CD4-positive, alpha-beta memory T cell (primary cell): ENCODE measurements around the gene ST6GALNAC4. TPM values are rescaled to one million over a fixed set of nuclear protein-coding genes. Genes with fewer than 3 reads are reported as not detected.
A peak's percentile ranks its signal among the peaks of the same experiment; 100 is the strongest.

ENCODE experiments used
- CTCF ChIA-PET: fragments of 350-600 bp; sonication (Branson Sonifier 250); formaldehyde crosslinking; loops from one replicate; lab custom pipeline; 2021; ENCODE audit warnings: inconsistent platforms; ENCODE audit not compliant: partially characterized antibody; lab: Charles Lee
- POLR2A ChIA-PET: fragments of 350-600 bp; sonication (Branson Sonifier 250); formaldehyde crosslinking; loops from one replicate; lab custom pipeline; 2021; ENCODE audit not compliant: partially characterized antibody; lab: Charles Lee
- DNase-seq, 5 donors: peaks; one replicate each; pipeline versions ENCODE4 v3.0.0 to v3.0.0-alpha.2; 2020 to 2022; ENCODE audit warnings: mixed read lengths in 1 of 5
- H3K27ac ChIP-seq: one replicate; pipeline ENCODE4 v1.7.0; 2013; ENCODE audit warnings: low read depth, low read length
- H3K27me3 ChIP-seq: 2 replicates; pipeline ENCODE4 v1.7.0; 2013; ENCODE audit warnings: mild to moderate bottlenecking, low read length, moderate library complexity; ENCODE audit not compliant: insufficient read depth
- H3K36me3 ChIP-seq: 2 replicates; pipeline ENCODE4 v1.7.0; 2013; ENCODE audit warnings: mild to moderate bottlenecking, low read length, moderate library complexity; ENCODE audit not compliant: insufficient read depth
- H3K4me1 ChIP-seq: 2 replicates; pipeline ENCODE4 v1.7.0; 2013; ENCODE audit warnings: mild to moderate bottlenecking, low read length, moderate library complexity; ENCODE audit not compliant: insufficient read depth
- H3K4me3 ChIP-seq, 2 donors: one replicate each; pipeline ENCODE4 v1.7.0; 2013; ENCODE audit warnings: low read length in 2 of 2, mild to moderate bottlenecking in 1 of 2
- H3K9me3 ChIP-seq, 2 donors: one replicate each; pipeline ENCODE4 v1.7.0; 2013; ENCODE audit warnings: low read length in 2 of 2, control low read depth in 1 of 2; ENCODE audit not compliant: control insufficient read depth in 1 of 2
- H3K27ac Mint-ChIP-seq, 7 donors: one replicate each; pipeline ENCODE4 v1.8.0; 2020 to 2021; ENCODE audit warnings: mixed read lengths in 7 of 7, mild to moderate bottlenecking in 6 of 7, inconsistent platforms in 3 of 7, moderate library complexity in 3 of 7
- H3K27me3 Mint-ChIP-seq, 2 donors: one replicate each; pipeline ENCODE4 v1.8.0; 2020 to 2021; ENCODE audit warnings: mixed read lengths in 2 of 2
- H3K36me3 Mint-ChIP-seq, 2 donors: one replicate each; pipeline ENCODE4 v1.8.0; 2020 to 2021; ENCODE audit warnings: mixed read lengths in 2 of 2, inconsistent platforms in 1 of 2, mild to moderate bottlenecking in 1 of 2
- H3K4me1 Mint-ChIP-seq, 4 donors: one replicate each; pipeline ENCODE4 v1.8.0; 2020 to 2021; ENCODE audit warnings: mixed read lengths in 4 of 4, mild to moderate bottlenecking in 1 of 4
- H3K4me3 Mint-ChIP-seq, 8 donors: one replicate each; pipeline ENCODE4 v1.8.0; 2020 to 2021; ENCODE audit warnings: mixed read lengths in 8 of 8, mild to moderate bottlenecking in 7 of 8, moderate library complexity in 6 of 8, inconsistent platforms in 3 of 8
- H3K9me3 Mint-ChIP-seq, 8 donors: one replicate each; pipeline ENCODE4 v1.8.0; 2020 to 2021; ENCODE audit warnings: mixed read lengths in 8 of 8, mild to moderate bottlenecking in 5 of 8, inconsistent platforms in 3 of 8, moderate library complexity in 1 of 8
- intact Hi-C: fragments of 100-400 bp; cut with micrococcal nuclease; formaldehyde crosslinking; loops from one replicate; pipeline ENCODE4 v1.15.1; 2023
- polyA plus RNA-seq, 2 donors: library from polyadenylated mRNA; unstranded; fragments of 300-500 nt; fragmentation: Illumina TruSeq; gene quantifications; one replicate each; pipeline ENCODE4 v1.2.3, GENCODE V29; 2021
- total RNA-seq, 2 experiments: library from RNA; stranded (reverse); gene quantifications; one replicate each; pipeline ENCODE4 v1.2.3, GENCODE V29; 2021

The ST6GALNAC4 gene
- total and polyA plus RNA-seq, 4 experiments from 2014 or later: 10.2 to 38.1 (median 27.1) TPM

- POLR2A ChIA-PET: interaction anchor here (1.0 to 2.2 kb wide), 5 partner anchors 9 to 477 kb away, joined by 3 to 12 read pairs (median 4); partner anchors contain the start of genes DPM2, LRSAM1 and RPL12
- peak overlapping the region in 3 of 7 donors; percentile 15 to 91 (median 66) for H3K27ac Mint-ChIP-seq
- no peak for DNase-seq
Measured at GRCh38 chr9:127927988-127928675, 11.3 kb upstream of the ST6GALNAC4 start.

GRCh38 chr9:127927201-127927987, 10.6 kb upstream of the ST6GALNAC4 start:
- Histone ChIP-seq H3K36me3 (no peaks in the 10 kb centered on the region), H3K27ac (peak overlapping the region; percentile 12), H3K27me3 (no peaks in the 10 kb centered on the region), H3K4me1 (peaks cover 51% of the 10 kb centered on the region), H3K9me3 (no peaks in the 10 kb centered on the region), H3K4me3 (peak overlapping the region in 1 of 2 donors; percentile 52)
- Mint-ChIP-seq H3K27me3 (peaks cover 2 to 3% of the 10 kb centered on the region in 2 donors), H3K36me3 (no peaks in the 10 kb centered on the region), H3K4me3 (peak overlapping the region; percentile 35 to 80 (median 74)), H3K27ac (peak overlapping the region in 4 of 7 donors; percentile 16 to 72 (median 48)), H3K4me1 (peaks cover 16 to 30% (median 23%) of the 10 kb centered on the region in 4 donors), H3K9me3 (peaks cover 0 to 8% (median 0%) of the 10 kb centered on the region in 8 donors)
- peak; percentile 56 to 90 (median 63) for DNase-seq
- ChIA-PET CTCF (no interaction called here), POLR2A (interaction anchor here (1.0 to 2.2 kb wide), 5 partner anchors 10 to 477 kb away, joined by 3 to 12 read pairs (median 6); partner anchors contain the start of genes DPM2, LRSAM1, RPL12 and ST6GALNAC4)
- intact Hi-C loops: no loop called here

More at GRCh38 chr9:127927988-127928675, 11.3 kb upstream of the ST6GALNAC4 start:
- peaks cover 0 to 8% (median 0%) of the 10 kb centered on the region in 8 donors for H3K9me3 Mint-ChIP-seq
- peaks cover 51% of the 10 kb centered on the region for H3K4me1 ChIP-seq
- no peak overlapping the region for H3K4me3 ChIP-seq
- H3K27ac ChIP-seq: no peak overlapping the region
- H3K27me3 ChIP-seq: no peaks in the 10 kb centered on the region
- intact Hi-C loops: no loop called here
- no peaks in the 10 kb centered on the region for H3K9me3 ChIP-seq
- peak overlapping the region in 4 of 8 donors; percentile 9 to 53 (median 46) for H3K4me3 Mint-ChIP-seq
- peaks cover 16 to 34% (median 26%) of the 10 kb centered on the region in 4 donors for H3K4me1 Mint-ChIP-seq
- H3K36me3 ChIP-seq: no peaks in the 10 kb centered on the region
- peaks cover 0 to 3% of the 10 kb centered on the region in 2 donors for H3K36me3 Mint-ChIP-seq
- CTCF ChIA-PET: interaction anchor here (0.8 to 1.1 kb wide), 3 partner anchors 189 to 323 kb away, joined by 3 read pairs; partner anchors contain the start of gene TOR2A
- H3K27me3 Mint-ChIP-seq: peaks cover 2 to 3% of the 10 kb centered on the region in 2 donors

- DNase-seq: no peak
Measured at GRCh38 chr9:127926906-127927200, 10.0 kb upstream of the ST6GALNAC4 start.

GRCh38 chr9:127925959-127926905, 9.4 kb upstream of the ST6GALNAC4 start:
- ChIA-PET CTCF (interaction anchor here (0.6 to 1.6 kb wide), 4 partner anchors 10 to 422 kb away, joined by 3 to 5 read pairs (median 5); partner anchors contain the start of genes ST6GALNAC4 and TOR2A), POLR2A (interaction anchor here (2.1 kb wide), 1 partner anchor 10 kb away, joined by 6 read pairs; the partner anchor contains the start of gene ST6GALNAC4)
- H3K4me3 Mint-ChIP-seq: peak overlapping the region; percentile 10 to 80 (median 63)
- no peaks in the 10 kb centered on the region for H3K36me3 Mint-ChIP-seq
- intact Hi-C loops: no loop called here
- Histone ChIP-seq H3K4me3 (peak overlapping the region in 1 of 2 donors; percentile 52), H3K27me3 (no peaks in the 10 kb centered on the region), H3K4me1 (peaks cover 55% of the 10 kb centered on the region), H3K9me3 (no peaks in the 10 kb centered on the region), H3K36me3 (no peaks in the 10 kb centered on the region), H3K27ac (peak overlapping the region; percentile 12)
- no peak overlapping the region for H3K27ac Mint-ChIP-seq
- H3K4me1 Mint-ChIP-seq: peaks cover 14 to 34% (median 24%) of the 10 kb centered on the region in 4 donors
- peaks cover 2 to 3% of the 10 kb centered on the region in 2 donors for H3K27me3 Mint-ChIP-seq
- H3K9me3 Mint-ChIP-seq: peaks cover 0 to 5% (median 0%) of the 10 kb centered on the region in 8 donors
- no peak for DNase-seq

More at GRCh38 chr9:127926906-127927200, 10.0 kb upstream of the ST6GALNAC4 start:
- H3K9me3 ChIP-seq: no peaks in the 10 kb centered on the region
- H3K4me1 ChIP-seq: peaks cover 54% of the 10 kb centered on the region
- POLR2A ChIA-PET: interaction anchor here (2.1 kb wide), 1 partner anchor 10 kb away, joined by 6 read pairs; the partner anchor contains the start of gene ST6GALNAC4
- H3K4me3 ChIP-seq: peak overlapping the region in 1 of 2 donors; percentile 52
- peak overlapping the region; percentile 12 for H3K27ac ChIP-seq
- Mint-ChIP-seq H3K27ac (peak overlapping the region in 2 of 7 donors; percentile 16 to 29), H3K27me3 (peaks cover 2 to 3% of the 10 kb centered on the region in 2 donors), H3K9me3 (peaks cover 0 to 8% (median 0%) of the 10 kb centered on the region in 8 donors), H3K4me1 (peaks cover 16 to 33% (median 25%) of the 10 kb centered on the region in 4 donors), H3K4me3 (peak overlapping the region; percentile 35 to 80 (median 74)), H3K36me3 (no peaks in the 10 kb centered on the region)
- no peaks in the 10 kb centered on the region for H3K27me3 ChIP-seq
- CTCF ChIA-PET: interaction anchor here (1.1 kb wide), 1 partner anchor 192 kb away, joined by 5 read pairs; the partner anchor contains the start of gene TOR2A
- no peaks in the 10 kb centered on the region for H3K36me3 ChIP-seq
- intact Hi-C loops: no loop called here

- H3K27me3 Mint-ChIP-seq: peaks cover 2 to 3% of the 10 kb centered on the region in 2 donors
- DNase-seq: no peak
- Histone ChIP-seq H3K4me3 (no peak overlapping the region), H3K27me3 (no peaks in the 10 kb centered on the region), H3K9me3 (no peaks in the 10 kb centered on the region), H3K36me3 (no peaks in the 10 kb centered on the region), H3K4me1 (peaks cover 44% of the 10 kb centered on the region), H3K27ac (no peak overlapping the region)
- ChIA-PET POLR2A (interaction anchor here (2.1 kb wide), 1 partner anchor 8 kb away, joined by 6 read pairs; the partner anchor contains the start of gene ST6GALNAC4), CTCF (interaction anchor here (0.7 to 6.7 kb wide), 6 partner anchors 9 to 421 kb away, joined by 3 to 68 read pairs (median 5); partner anchors contain the start of genes ST6GALNAC4 and TOR2A)
- H3K36me3 Mint-ChIP-seq: no peaks in the 10 kb centered on the region
- H3K9me3 Mint-ChIP-seq: peaks cover 0 to 5% (median 0%) of the 10 kb centered on the region in 8 donors
- intact Hi-C loops: loop anchor here (5.0 kb wide), 1 partner anchor 713 kb away; no protein-coding TSS in a partner anchor
- peak overlapping the region in 3 of 8 donors; percentile 20 to 43 (median 24) for H3K4me3 Mint-ChIP-seq
- peaks cover 8 to 25% (median 17%) of the 10 kb centered on the region in 4 donors for H3K4me1 Mint-ChIP-seq
- peak overlapping the region in 2 of 7 donors; percentile 46 to 72 for H3K27ac Mint-ChIP-seq
Measured at GRCh38 chr9:127924736-127925444, 8.0 kb upstream of the ST6GALNAC4 start.
